LNCAP (cell line): ENCODE results near the gene MTOR.

Experiments used
- CTCF ChIP-seq: fragments of 450-650 bp; IDR thresholded peaks from 2 replicates; pipeline ENCODE4 v1.5.1; 2017; ENCODE audit warnings: mild to moderate bottlenecking

Gene MTOR

GRCh38 chr1:11262171-11263049 is at the start of gene MTOR:
Gene MTOR, minus strand, starts transcription at chr1:11262551. Its CDS starts 3,142 bp downstream, at chr1:11259409.
- TF ChIP-seq CTCF: no peak

GRCh38 chr1:11309385-11309784 is 47.0 kb upstream of the MTOR start:
- TF ChIP-seq CTCF: no peak

GRCh38 chr1:11308699-11309224 is 46.4 kb upstream of the MTOR start:
- TF ChIP-seq CTCF: no peak

GRCh38 chr1:11307852-11308251 is 45.5 kb upstream of the MTOR start:
- no peak for TF ChIP-seq CTCF

- no peak for TF ChIP-seq CTCF
Observed at GRCh38 chr1:11302366-11302765, 40.0 kb upstream of the MTOR start.

GRCh38 chr1:11301601-11302000 is 39.2 kb upstream of the MTOR start:
- no peak for TF ChIP-seq CTCF

GRCh38 chr1:11299225-11299574 is 36.8 kb upstream of the MTOR start:
- no peak for TF ChIP-seq CTCF
